Measurements from ENCODE around the gene ZNF689. TPM values are rescaled to one million over a fixed set of nuclear protein-coding genes. Genes with fewer than 3 reads are reported as not detected.

ZNF689 gene
- total RNA-seq = 3.8 and 4.4 TPM in 2 replicates

DNA sequence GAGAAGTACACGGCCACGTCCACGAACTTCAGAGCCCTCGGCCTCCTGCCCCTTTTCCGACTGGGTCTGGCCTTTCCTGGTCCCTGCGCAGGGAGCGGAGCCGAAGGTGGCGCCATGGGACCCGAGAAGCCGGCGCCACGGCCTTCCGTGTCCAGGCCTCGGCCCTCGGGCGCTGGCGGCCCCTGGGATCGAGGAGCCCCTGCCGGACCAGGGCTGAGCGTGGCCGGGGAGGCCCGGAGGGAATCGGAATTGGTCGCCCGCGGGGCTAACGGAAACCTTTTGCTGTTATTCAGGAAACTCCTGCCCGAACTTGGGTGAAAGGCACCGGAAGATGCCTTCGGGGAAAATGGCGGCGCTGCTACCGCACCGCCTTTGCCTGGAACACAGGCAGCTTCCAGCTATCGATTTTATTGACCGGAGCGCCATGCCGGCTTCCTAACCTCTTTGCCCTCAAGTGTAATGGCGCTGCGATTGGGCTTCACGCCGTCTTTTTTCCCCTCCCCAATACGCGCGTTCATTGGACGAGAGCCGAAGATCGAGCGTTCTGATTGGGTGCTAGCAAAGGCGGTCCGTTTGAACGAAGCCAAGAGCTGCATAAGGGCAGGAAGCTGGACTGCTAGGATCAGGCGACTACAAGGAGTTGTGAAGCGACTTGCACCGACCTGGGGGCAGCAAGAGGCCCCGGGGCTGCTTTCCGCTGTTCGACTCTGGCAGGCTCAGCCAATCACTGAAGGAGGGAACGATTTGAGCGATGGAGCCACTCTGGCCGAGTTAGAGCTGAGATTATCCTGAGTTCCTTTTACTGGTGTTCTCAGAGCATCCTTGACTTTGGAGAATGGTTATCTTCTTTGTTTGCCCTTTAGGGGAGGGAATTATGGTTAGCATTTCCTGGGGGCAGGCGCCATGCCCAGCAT lies at the start of gene ZNF689:
Gene ZNF689, minus strand, starts transcription at position 464 of the 914 bp plus-strand sequence. Its CDS starts 348 bp downstream, at position 116.

DNA sequence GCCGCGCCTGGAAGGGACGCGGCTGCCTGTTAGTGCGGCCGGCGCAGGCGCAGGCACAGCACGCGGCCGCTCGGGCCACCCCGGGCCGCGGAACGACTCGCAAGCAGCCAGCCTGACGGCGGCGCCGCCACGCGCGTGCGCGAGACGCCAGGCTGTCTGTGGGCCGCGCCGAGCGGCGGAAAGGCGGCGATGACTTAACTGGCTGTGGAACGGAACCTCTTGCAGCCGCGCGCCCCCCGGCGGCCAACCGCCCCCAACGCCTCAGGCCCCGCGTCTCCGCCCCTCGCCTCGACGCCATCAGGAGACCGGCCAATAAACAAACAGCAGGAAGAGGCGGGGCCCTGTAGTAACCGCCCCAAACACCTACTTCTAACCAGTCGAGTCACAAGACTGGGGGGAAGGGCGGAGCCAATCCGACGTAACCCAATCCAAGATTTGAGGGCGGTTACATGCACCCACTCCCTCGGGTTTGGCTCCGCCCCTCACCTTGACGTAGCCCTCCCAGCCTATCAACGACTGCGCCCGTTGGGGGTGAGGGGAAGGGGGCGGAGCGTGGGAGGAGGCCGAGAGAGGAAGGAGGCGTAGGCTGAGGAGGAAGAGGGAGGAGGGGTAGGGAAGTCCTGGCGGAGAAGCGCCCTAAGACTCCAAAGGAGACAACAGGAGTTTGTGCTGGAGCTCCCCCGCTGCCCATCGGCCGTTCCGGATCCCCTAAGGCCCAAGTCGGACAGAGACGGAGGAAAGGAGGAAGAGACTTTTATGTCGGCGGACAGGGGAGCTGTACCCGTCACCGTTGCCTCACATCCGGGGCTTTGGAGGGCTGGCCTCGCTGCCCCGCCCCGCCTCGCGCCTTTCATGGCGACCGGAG lies 47.9 kb upstream of the ZNF689 start, which contains the start of gene FBRS:
Gene FBRS, plus strand, starts transcription at position 566 of the 865 bp plus-strand sequence. CDS start 1,088 bp downstream, outside the sequence.

GRCh38 chr16:30650369-30651123 lies 40.4 kb upstream of the ZNF689 start, which contains the start of gene PRR14:
Gene PRR14 (plus strand): TSS chr16:30650960. CDS start chr16:30651646, 686 bp downstream.

GRCh38 chr16:30585400-30586191 lies 24.6 kb downstream of the ZNF689 start, which contains the start of gene ZNF785:
Gene ZNF785 (minus strand): TSS chr16:30585697. CDS start chr16:30585611, 86 bp downstream.

DNA sequence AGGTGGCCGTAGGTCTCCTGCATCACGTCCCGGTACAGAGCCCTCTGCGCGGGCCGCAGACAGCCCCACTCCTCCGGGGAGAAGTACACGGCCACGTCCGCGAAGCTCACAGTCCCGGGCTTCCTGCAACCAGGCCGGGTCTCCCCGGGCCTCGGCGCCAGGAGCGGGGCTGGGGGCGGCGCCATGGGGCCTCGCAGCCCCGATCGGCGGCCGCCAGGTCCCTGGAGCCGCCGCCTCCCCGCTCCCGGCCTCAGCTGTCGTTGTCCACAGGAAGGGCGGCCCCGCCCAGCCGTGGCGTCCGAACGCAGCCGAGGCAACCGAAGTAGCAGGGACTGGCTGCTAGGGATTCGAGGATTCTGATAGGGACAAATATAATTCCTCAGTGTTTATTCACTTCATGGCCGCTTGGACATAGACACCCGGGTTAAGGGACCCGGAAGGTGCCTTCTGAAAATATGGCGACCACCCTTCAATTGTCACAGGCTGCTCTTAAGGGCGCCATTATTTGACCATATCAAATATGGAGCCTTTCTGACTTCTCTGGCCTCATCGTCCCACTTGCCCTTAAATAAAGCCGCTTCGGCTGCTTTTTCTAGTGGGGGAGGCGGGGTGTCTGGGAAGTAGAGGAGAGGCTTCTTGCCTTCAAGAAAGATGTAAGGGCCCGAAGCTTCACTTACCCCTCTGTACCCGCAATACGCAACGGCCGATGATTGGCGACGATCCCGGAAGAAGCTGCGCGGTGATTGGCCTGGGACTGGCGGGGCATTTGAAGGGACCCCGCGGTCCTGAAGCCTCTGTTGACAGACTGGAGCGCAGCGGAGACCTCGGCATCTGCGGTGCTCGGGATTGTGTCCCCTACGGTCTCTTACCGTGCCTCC lies 38.5 kb downstream of the ZNF689 start, which contains the start of gene ZNF688:
Gene ZNF688, minus strand, starts transcription at position 270 of the 878 bp plus-strand sequence. Its CDS starts 85 bp downstream, at position 185.

GRCh38 chr16:30557957-30558788 lies 52.0 kb downstream of the ZNF689 start, which contains the start of gene ZNF764:
Gene ZNF764 (minus strand): TSS chr16:30558374. CDS start chr16:30558182, 192 bp downstream.

Other genes starting within 250 kb of the ZNF689 start
- gene TBC1D10B, start 239.9 kb downstream of the ZNF689 start, total RNA-seq = 17.1 and 19.9 TPM in 2 replicates
- gene MYL11, start 235.6 kb downstream of the ZNF689 start, total RNA-seq = not detected in 2 replicates
- gene SEPTIN1, start 227.8 kb downstream of the ZNF689 start, total RNA-seq = not detected in 2 replicates
- gene ZNF48, start 215.0 kb downstream of the ZNF689 start, total RNA-seq = 4.6 and 5.5 TPM in 2 replicates
- 9.8 and 10.5 TPM in 2 replicates for gene ZNF771, start 202.8 kb downstream of the ZNF689 start, total RNA-seq
- gene DCTPP1, start 180.4 kb downstream of the ZNF689 start, total RNA-seq = 5.5 and 6.9 TPM in 2 replicates
- 11.1 and 13.7 TPM in 2 replicates for gene SEPHS2, start 164.5 kb downstream of the ZNF689 start, total RNA-seq
- gene ITGAL, start 137.6 kb downstream of the ZNF689 start, total RNA-seq = not detected in 2 replicates
- 9.5 and 12.8 TPM in 2 replicates for gene ZNF768, start 83.8 kb downstream of the ZNF689 start, total RNA-seq
- 6.7 and 8.4 TPM in 2 replicates for gene ZNF747, start 75.5 kb downstream of the ZNF689 start, total RNA-seq
- gene ZNF764, start 52.0 kb downstream of the ZNF689 start, total RNA-seq = 2.1 and 2.8 TPM in 2 replicates
- 12.1 and 12.9 TPM in 2 replicates for gene ZNF688, start 38.7 kb downstream of the ZNF689 start, total RNA-seq
- gene ZNF785, start 24.7 kb downstream of the ZNF689 start, total RNA-seq = 7.9 and 8.4 TPM in 2 replicates
- gene PRR14, start 40.6 kb upstream of the ZNF689 start, total RNA-seq = 3.4 and 3.8 TPM in 2 replicates
- gene FBRS, start 48.0 kb upstream of the ZNF689 start, total RNA-seq = 12.7 and 15.3 TPM in 2 replicates
- gene SRCAP, start 88.8 kb upstream of the ZNF689 start, total RNA-seq = 9.8 and 20.4 TPM in 2 replicates
- 16.5 and 16.9 TPM in 2 replicates for gene PHKG2, start 138.0 kb upstream of the ZNF689 start, total RNA-seq
- 1.8 and 2.4 TPM in 2 replicates for gene CFAP119, start 151.7 kb upstream of the ZNF689 start, total RNA-seq
- 53.8 and 63.1 TPM in 2 replicates for gene RNF40, start 151.9 kb upstream of the ZNF689 start, total RNA-seq
- gene ZNF629, start 176.8 kb upstream of the ZNF689 start, total RNA-seq = 6.4 and 8.5 TPM in 2 replicates

Data from smooth muscle cell of bladder (primary cell).